Measurements from ENCODE around the gene PCCB. TPM values are rescaled to one million over a fixed set of nuclear protein-coding genes. Genes with fewer than 3 reads are reported as not detected.
"Not testable (repeated sequence)": the region's sequence is repeated elsewhere in the genome, so short reads cannot be mapped to it uniquely, and the experiment has no call there.

PCCB gene
- total RNA-seq, 2 experiments from 2014 or later, result 8.3 to 10.2 TPM

GRCh38 chr3:136211547-136211946, 38.6 kb upstream of the PCCB start:
- DNase-seq, result no peak
- H3K27ac ChIP-seq (ENCODE audit: low read depth in 1 of 2, low read length in 2 of 2), result no peak overlapping the region
- POLR2A ChIA-PET, result interaction anchor here (1.3 kb wide), 1 partner anchor 15 kb away, joined by 5 read pairs; no protein-coding TSS in a partner anchor
- no peaks in the 10 kb centered on the region for H3K36me3 ChIP-seq (ENCODE audit: insufficient read depth, low read length)
- H3K4me3 ChIP-seq (ENCODE audit: low read length), result no peak overlapping the region
- no peaks in the 10 kb centered on the region for H3K4me1 ChIP-seq (ENCODE audit: insufficient read depth, low read length)
- Mint-ChIP-seq H3K27ac (no peak overlapping the region), H3K4me1 (ENCODE audit: low read depth) (no peaks in the 10 kb centered on the region), H3K36me3 (ENCODE audit: low read depth) (no peaks in the 10 kb centered on the region), H3K4me3 (no peak overlapping the region), H3K27me3 (peaks cover 16% of the 10 kb centered on the region), H3K9me3 (no peaks in the 10 kb centered on the region)
- intact Hi-C loops (cut with DNase I, micrococcal nuclease), result no loop called here
- H3K27me3 ChIP-seq (ENCODE audit: control insufficient read depth in 1 of 2, insufficient read depth in 2 of 2, low read length in 2 of 2), result no peaks in the 10 kb centered on the region
- ATAC-seq (ENCODE audit: poor library complexity), result no peak
- TF ChIP-seq, protein P1, sequence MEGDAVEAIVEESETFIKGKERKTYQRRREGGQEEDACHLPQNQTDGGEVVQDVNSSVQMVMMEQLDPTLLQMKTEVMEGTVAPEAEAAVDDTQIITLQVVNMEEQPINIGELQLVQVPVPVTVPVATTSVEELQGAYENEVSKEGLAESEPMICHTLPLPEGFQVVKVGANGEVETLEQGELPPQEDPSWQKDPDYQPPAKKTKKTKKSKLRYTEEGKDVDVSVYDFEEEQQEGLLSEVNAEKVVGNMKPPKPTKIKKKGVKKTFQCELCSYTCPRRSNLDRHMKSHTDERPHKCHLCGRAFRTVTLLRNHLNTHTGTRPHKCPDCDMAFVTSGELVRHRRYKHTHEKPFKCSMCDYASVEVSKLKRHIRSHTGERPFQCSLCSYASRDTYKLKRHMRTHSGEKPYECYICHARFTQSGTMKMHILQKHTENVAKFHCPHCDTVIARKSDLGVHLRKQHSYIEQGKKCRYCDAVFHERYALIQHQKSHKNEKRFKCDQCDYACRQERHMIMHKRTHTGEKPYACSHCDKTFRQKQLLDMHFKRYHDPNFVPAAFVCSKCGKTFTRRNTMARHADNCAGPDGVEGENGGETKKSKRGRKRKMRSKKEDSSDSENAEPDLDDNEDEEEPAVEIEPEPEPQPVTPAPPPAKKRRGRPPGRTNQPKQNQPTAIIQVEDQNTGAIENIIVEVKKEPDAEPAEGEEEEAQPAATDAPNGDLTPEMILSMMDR (IDR thresholded peaks at IDR 0.05), result no peak
- CTCF ChIA-PET, result no interaction called here
- no peaks in the 10 kb centered on the region for H3K9me3 ChIP-seq (ENCODE audit: control insufficient read depth in 1 of 2, insufficient read depth in 1 of 2, low read length in 2 of 2)

DNA sequence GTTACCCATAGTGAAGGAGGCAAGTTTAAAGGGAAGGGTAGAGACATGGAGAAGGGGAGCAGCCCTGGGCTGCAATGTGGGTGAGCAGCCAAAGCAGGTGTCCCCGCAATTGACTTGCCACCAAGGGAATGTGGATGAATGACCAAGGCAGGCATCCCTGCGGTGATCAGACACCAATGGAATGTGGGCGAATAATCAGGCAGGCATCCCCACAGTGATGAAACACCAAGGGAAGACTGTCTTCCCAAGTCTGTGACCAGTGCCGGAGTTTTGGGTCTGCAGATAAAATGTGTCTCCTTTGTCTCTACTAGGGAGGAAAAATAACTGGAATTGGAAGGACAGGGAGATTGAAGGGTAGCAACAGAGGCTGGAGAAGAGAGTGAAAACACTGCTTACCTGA, 27.4 kb upstream of the PCCB start:
- CTCF ChIA-PET; H3K4me3 Mint-ChIP-seq; ATAC-seq (ENCODE audit: poor library complexity); H3K4me3 ChIP-seq (ENCODE audit: low read length); intact Hi-C loops (cut with DNase I, micrococcal nuclease); H3K4me1 ChIP-seq (ENCODE audit: insufficient read depth, low read length); H3K4me1 Mint-ChIP-seq (ENCODE audit: low read depth); DNase-seq; H3K9me3 Mint-ChIP-seq; H3K36me3 ChIP-seq (ENCODE audit: insufficient read depth, low read length); POLR2A ChIA-PET; H3K27ac ChIP-seq (ENCODE audit: low read depth in 1 of 2, low read length in 2 of 2); H3K9me3 ChIP-seq (ENCODE audit: control insufficient read depth in 1 of 2, insufficient read depth in 1 of 2, low read length in 2 of 2); H3K36me3 Mint-ChIP-seq (ENCODE audit: low read depth); H3K27ac Mint-ChIP-seq; H3K27me3 ChIP-seq (ENCODE audit: control insufficient read depth in 1 of 2, insufficient read depth in 2 of 2, low read length in 2 of 2): not testable (repeated sequence)
- H3K27me3 Mint-ChIP-seq, result peaks cover 14% of the 10 kb centered on the region

DNA sequence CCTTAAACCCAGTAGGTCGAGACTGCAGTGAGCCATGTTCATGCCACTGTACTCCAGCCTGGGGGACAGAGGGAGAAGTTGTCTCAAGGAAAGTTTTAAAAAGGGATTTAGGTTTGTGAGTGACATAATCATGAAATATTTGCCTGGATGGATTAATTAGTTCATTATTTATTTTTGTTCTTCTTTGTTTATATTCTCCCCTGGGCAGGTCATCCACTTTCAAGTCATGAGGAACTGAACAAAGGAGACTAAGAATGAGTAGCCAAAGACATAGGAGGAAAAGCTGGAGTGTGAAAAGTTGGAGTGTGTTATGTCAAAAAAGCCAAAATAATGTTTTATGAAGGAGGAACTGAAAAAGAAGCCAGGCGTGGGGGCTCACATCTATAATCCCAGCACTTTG, 17.7 kb upstream of the PCCB start:
- Mint-ChIP-seq H3K36me3 (ENCODE audit: low read depth) (no peaks in the 10 kb centered on the region), H3K27ac (no peak overlapping the region), H3K9me3 (no peaks in the 10 kb centered on the region), H3K4me3 (no peak overlapping the region), H3K27me3 (no peaks in the 10 kb centered on the region), H3K4me1 (ENCODE audit: low read depth) (no peaks in the 10 kb centered on the region)
- Histone ChIP-seq H3K4me3 (ENCODE audit: low read length) (no peak overlapping the region), H3K36me3 (ENCODE audit: insufficient read depth, low read length) (no peaks in the 10 kb centered on the region), H3K27me3 (ENCODE audit: control insufficient read depth in 1 of 2, insufficient read depth in 2 of 2, low read length in 2 of 2) (peaks cover 0 to 2% of the 10 kb centered on the region in 2 experiments), H3K27ac (ENCODE audit: low read depth in 1 of 2, low read length in 2 of 2) (no peak overlapping the region), H3K9me3 (ENCODE audit: control insufficient read depth in 1 of 2, insufficient read depth in 1 of 2, low read length in 2 of 2) (no peaks in the 10 kb centered on the region), H3K4me1 (ENCODE audit: insufficient read depth, low read length) (no peaks in the 10 kb centered on the region)
- DNase-seq (no peak), ATAC-seq (ENCODE audit: poor library complexity) (no peak)
- CTCF ChIA-PET, result interaction anchor here (0.7 kb wide), 1 partner anchor 17 kb away, joined by 4 read pairs; no protein-coding TSS in a partner anchor
- intact Hi-C loops (cut with DNase I, micrococcal nuclease), result no loop called here
- POLR2A ChIA-PET, result interaction anchor here (1.6 kb wide), 1 partner anchor 35 kb away, joined by 4 read pairs; no protein-coding TSS in a partner anchor
- TF ChIP-seq, protein P1 (IDR thresholded peaks at IDR 0.05), result no peak

- no peaks in the 10 kb centered on the region for H3K9me3 ChIP-seq (ENCODE audit: control insufficient read depth in 1 of 2, insufficient read depth in 1 of 2, low read length in 2 of 2)
- H3K27ac ChIP-seq (ENCODE audit: low read depth in 1 of 2, low read length in 2 of 2), result no peak overlapping the region
- peaks cover 0 to 2% of the 10 kb centered on the region in 2 experiments for H3K27me3 ChIP-seq (ENCODE audit: control insufficient read depth in 1 of 2, insufficient read depth in 2 of 2, low read length in 2 of 2)
- no peaks in the 10 kb centered on the region for H3K36me3 ChIP-seq (ENCODE audit: insufficient read depth, low read length)
- H3K4me1 ChIP-seq (ENCODE audit: insufficient read depth, low read length), result no peaks in the 10 kb centered on the region
- Mint-ChIP-seq H3K36me3 (ENCODE audit: low read depth) (no peaks in the 10 kb centered on the region), H3K4me3 (no peak overlapping the region), H3K27me3 (no peaks in the 10 kb centered on the region), H3K9me3 (no peaks in the 10 kb centered on the region), H3K27ac (no peak overlapping the region), H3K4me1 (ENCODE audit: low read depth) (no peaks in the 10 kb centered on the region)
- ChIA-PET POLR2A (no interaction called here), CTCF (no interaction called here)
- no peak overlapping the region for H3K4me3 ChIP-seq (ENCODE audit: low read length)
- intact Hi-C loops (cut with DNase I, micrococcal nuclease), result no loop called here
- TF ChIP-seq, protein P1 (IDR thresholded peaks at IDR 0.05), result no peak
- ATAC-seq (ENCODE audit: poor library complexity) (no peak), DNase-seq (no peak)
These were observed 14.6 kb upstream of the PCCB start for GRCh38 chr3:136235545-136235944.

Data from CD4-positive, alpha-beta T cell (primary cell).